Umbilical cord (tissue), 2 donors: ENCODE results near the gene DDX25. TPM values are rescaled to one million over a fixed set of nuclear protein-coding genes. Genes with fewer than 3 reads are reported as not detected.
A peak's percentile ranks its signal among the peaks of the same experiment; 100 is the strongest.

Source experiments
- DNase-seq: peaks from one replicate; pipeline ENCODE4 v3.0.0-alpha.2; 2015; ENCODE audit warnings: low spot score
- total RNA-seq: library from RNA; depleted of rRNA; stranded (reverse); fragments of >200 nt; gene quantifications from one replicate; pipeline ENCODE4 v1.2.3, GENCODE V29; 2014; ENCODE audit warnings: low replicate concordance; ENCODE audit not compliant: insufficient read depth

The DDX25 gene
- total RNA-seq, 1 donor from 2014 or later, result 2.2 TPM

DNA sequence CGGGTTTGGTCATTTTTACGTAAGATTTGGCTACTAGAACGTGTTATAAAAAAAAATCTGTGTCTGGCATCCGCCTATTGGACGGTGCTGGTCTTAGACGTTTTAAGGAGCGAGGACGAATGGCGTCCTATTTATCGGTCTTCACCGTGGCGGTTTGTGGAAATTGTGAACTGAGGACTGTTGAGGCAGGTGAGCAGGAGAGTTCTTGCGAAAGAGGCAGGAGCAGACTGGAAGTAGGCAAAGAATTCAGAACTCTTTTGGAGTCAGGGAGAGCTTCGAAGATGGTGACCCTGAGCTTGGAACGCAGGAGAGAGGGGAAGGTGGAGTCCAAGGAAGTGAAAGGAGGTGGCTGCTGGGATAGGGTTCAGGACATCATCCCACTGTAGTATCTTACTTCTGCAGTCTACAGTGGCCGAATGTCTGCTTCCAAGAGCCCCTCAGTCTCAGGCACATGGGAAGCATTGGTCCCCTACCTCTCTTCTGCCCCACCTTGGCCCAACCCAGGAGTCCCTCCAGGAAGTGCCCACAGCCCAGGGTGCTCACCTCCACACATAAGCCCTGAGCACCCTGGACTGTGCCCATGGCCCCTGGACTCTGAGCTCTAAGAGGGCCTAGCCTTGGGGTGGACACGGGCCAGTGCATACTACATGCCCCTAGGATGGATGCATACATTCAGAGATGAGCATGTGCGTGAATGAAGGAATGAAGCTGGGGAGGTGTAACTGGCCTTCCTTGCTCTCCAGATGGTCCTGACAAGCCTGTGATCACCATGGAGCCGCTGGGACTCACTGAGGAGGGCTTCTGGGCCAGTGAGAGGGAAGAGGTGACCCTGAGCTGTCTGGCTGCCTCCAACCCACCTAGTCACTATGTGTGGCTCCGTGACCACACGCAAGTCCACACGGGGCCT is 45.2 kb downstream of the DDX25 start:
- DNase-seq, result no peak

DNA sequence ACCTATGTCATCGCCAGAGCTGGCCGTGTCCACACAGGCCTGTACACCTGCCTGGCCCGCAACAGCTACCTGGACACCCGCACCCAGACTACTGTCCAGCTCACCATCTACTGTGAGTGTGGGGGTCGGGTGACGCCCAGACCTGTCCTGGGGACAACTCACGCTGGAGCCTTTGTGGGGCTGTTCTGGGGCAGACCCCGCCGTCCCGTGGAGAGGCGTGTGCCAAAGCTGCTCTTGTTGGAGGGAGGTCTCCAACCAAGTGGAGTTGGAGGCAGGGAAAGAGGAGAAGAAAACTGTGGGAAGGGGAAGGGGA is 45.8 kb downstream of the DDX25 start:
- no peak for DNase-seq

DNA sequence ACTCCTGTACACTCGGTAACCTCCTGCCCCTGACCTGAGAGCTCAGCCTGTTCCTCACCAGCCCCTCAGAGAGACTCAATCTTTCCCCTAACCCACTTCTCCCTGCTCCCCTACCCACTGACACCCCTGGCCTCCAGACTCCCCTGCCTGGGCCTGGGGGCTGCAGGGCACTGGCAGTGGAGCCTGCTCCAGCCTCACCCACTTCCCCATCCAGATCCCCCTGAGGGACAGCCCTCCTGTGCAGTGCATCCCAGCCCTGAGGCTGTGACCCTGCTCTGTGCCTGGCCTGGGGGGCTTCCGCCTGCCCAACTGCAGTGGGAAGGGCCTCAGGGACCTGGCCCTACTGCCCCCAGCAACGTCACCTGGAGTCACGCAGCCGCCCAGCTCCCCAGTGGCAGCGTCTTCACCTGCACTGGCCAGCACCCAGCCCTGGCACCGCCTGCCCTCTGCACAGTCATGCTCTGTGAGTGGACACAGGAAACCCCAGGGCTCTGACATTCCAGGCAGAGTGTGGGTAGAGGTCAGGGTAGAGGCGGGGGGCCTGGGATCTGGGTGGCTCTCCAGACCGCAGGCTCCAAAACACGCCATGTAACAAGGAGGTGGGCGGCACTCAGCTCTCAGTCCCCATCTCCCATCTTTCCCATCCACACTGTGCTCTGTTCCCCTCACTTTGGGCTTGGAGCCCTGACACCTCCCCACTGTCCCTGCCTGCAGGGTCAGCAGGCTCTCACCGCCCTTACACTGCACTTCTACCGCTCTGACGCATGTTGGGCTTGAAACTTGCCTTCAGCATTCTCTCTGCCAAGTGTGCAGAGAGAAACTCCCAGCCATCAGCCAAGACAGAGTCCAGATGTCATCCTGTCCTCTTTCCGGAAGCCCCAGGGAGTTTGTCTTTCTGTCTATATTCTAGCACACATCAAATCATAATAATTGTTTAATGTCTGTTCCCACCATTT is 46.7 kb downstream of the DDX25 start:
- peak; percentile 92 for DNase-seq

DNA sequence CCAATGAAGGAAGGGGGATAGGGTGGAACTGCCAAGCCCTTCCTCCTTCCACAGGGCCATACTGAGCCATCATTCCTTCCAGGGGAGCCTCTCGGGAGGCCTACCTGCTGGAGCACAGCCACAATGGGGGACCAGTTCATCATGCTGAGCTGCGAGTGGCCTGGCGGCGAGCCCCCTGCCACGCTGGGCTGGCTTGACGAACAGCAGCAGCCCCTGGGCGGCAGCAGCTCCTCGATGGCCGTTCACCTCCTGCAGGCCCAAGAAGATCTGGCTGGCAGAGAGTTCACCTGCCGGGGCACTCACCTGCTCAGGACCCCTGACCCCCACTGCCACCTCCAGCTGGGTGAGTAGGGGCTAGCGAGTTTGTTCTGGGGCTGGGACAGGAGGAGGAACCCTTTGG is 47.4 kb downstream of the DDX25 start:
- DNase-seq, result no peak

DNA sequence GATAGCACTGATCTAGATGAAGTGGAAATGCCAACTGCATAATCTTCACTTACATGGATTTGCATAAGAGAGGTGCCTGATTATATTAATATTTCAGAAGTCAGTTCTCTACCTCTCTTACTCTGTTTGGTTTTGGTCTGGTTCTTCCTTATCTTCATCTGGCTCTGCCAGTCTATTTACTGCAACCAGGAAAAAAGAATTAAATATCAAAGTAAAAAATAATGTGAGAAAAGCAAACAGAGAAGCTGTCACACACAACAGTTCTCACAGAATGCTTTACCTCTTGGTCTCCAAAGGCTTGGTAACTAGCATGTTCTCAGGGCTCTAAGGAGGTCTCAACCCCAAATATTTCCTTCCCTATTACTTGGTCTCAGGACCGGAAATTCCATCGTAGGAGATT is 48.3 kb downstream of the DDX25 start:
- DNase-seq, result no peak

DNA sequence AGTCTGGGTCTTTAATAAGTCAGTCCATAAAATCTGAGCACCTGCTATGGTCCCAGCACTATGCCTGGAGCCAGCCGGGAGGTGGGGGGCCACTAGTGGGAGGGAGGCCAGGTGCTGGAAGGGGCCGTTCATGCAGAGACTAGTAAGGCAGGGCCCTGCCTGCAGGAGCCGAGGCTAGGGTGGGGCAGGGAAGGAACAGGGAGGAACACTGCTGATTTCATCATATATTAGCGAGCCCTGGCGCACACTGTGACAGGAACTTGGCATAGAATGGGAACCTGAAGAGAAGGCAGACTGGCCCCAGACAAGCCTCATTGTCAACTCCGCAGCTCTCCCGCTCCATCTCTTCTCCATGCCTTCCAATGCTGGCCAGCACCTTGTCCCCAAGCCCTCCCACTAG is 48.7 kb downstream of the DDX25 start:
- DNase-seq, result peak; percentile 89

DNA sequence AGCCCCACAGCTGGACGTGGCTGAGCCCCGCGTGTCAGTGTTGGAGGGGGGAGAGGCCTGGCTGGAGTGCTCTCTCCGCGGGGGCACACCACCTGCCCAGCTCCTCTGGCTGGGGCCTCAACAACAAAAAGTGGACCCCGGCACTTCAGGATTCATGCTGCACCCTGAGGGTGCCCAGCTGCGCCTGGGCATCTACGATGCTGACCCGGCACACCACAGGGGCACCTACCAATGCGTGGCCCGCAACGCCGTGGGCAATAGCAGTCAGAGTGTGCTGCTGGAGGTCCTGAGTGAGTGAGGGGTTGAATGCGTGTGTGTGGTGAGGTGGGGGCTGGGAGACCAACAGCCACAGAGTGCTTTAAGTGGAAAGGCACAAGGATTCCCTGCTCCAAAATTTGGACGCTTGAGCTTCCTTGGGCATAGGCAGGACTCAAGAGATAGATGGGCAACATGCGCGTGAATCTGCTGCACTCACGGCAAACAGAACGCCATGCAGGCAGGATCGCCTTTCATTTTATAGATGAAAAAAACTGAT is 49.2 kb downstream of the DDX25 start:
- no peak for DNase-seq

DNA sequence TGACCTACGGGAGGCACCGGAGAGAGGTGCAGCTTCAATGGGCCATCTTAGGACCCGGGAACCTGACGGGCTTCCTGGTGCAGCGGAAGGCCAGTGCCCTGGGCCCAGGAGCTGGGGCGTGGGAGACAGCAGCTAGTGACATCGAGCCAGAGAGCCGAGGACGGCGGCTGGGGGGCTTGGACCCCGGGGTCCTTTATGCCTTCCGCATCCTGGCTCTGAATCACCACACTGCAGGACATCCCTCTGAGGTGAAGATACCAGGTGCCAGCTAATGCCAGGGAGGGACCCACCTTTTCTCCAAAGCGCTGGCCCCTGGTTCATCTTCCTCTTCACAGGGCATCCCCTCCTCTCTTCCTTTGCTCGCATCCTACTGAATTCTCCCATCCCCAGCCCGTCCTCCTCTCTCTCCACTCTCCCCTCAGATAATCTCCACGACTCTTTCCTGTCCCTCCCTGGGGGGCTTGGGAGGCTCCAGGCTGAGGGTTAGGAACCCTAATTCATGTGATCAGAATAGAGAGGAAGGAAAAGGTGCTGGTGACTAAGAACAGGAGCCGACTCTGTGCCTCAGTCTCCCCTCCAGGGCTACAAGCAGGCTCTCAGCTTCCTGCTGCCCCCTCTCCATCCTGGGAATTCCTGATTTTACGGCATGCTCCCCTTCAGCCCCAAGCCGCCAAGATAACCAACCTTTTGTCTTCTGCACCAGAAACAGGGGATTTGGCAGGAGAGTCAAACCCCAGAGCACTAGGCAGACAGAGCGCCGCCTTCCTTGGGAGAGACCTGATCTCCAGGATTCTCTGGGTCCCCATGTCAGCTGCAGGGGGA is 50.0 kb downstream of the DDX25 start:
- DNase-seq, result no peak

DNA sequence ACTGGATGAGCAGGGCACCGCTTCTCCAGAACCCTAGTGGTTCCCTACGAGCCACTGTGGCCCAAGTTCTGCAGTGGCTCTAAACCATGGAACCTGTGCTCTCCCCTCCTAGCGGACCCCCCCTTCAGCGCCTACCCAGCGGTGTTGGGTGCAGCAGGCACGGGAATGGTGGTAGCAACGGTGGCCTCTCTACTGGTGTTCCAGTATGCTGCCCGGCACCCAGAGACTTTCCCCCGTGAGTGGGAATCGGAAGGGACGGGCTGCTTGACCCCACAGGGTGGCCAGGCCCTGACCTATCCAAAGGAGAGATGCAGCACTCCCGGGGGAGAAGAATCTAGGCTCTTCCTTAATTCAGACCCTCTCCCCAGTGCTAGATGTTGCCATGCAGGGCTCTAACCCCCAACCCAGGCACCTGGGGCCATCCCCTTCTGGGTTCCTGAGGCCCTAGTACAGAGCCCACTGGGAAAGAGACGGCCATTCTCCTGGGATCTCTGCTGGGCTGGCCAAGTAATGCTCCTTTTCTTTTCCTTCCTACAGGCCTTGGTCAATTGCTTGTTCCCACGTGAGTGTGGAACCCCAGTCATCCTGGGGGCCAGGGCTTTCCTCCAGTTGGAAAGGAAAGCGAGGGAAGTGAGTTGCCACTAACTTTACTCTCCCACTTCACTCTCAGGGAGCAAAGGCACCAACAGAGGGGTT is 50.8 kb downstream of the DDX25 start:
- no peak for DNase-seq

DNA sequence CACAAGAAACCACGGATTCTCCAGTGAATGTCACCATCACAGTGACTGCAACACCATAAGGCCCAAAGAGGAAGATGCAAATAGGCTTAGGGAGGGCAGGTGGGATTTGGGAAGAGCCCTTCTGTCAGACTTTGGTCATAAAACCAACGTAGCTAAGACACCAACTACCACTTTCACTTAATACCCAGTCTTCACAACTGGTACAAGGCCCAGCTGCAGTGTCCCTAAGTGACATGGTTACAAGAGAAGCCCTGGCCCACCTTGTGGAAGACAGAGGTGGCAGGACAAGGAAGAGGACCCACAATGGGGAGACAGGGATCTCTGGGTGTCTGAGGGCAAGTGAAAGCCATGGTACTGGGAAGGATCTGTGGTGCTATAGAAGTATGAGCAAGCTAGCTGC is 51.5 kb downstream of the DDX25 start:
- DNase-seq, result no peak

DNA sequence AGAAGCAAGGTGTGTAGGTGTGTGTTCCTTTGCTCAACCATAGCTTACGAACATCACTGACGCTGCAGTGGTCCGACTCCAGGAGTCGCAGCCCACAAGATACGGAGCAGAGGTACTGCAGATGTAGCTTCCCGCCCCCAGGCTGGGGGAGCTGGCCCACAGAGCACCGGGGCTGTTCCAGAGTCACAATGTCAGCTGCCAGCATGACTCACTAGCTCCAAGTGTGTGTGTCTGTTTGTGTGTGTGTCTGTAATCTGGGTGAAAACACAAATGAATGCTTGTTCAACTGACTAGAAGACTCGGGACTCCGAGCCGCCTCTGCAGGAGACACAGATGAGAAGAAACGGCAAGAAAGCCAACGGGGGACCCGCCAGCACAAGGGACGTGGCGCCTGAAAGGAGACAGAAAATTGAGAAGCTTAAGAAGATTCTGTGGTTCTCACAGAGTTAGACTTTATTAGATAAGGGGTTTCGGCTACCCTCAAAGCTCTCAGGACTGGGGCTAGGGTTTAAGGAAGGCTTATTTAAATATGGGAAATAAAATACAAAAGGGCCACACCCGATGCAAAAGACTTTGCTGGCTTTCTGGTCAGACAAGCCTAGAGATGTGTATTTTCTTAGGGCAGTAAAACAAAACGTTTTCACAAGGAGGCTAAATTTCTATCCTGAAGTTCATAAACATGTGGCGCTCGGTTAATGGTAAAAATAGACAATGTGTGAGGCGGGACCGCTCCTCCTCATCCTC is 52.3 kb downstream of the DDX25 start:
- DNase-seq, result peak; percentile 79

DNA sequence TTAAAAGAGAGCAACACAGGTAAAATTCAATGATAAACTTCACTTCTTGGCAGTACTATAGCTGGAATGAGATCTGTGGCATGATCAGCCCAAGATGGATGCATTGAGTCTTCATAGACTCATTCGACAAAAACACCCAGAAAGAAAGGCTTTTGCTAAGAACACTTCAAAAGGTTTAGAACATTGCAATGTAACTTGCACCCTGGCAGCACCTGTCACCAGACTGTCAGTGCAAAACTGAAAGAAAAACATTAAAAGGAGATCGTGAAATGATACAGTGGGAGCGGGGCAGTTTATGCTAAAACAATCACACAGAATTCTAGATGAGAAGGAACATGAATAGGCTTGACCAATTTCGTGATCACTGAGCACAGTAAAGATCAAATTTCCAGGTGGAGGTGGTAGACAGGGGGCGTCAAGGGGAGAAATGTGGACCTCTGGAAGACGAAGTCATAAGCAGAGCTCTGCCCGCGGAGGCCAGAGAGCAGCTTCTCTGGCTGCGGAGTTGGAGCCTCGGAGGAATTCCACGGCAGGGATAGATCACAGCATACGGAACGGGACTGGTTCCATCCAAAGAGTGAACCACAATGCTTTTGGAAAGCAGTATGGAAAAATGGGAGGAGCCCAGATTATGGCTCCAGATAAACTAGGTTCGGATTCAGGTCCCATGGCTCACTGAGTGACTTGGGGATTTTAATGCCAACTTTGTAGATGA is 53.5 kb downstream of the DDX25 start:
- DNase-seq, result peak; percentile 20

DNA sequence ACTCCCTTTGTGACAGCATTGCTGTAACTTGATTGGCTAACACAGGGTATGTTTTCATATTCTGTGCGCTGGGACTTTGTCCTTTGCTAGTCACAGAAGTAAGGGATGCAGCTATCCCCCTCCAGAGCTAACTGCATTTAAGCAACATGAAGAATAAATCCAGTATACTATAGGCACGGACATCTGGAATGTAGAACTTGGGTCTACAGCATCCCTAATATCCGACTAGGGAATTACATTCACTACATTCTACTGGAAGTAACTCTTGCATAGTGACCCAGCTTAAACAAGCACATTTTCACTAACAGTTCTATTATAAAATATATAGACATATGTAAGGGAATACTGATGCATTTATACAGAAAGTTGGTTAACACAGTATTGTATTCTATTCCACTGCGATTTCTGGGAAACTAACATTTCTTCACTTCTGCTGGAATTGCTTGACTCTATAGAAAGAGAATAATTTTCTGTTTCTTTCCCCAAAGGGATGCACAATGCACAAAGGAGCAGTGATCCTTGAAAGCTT is 54.6 kb downstream of the DDX25 start:
- no peak for DNase-seq

DNA sequence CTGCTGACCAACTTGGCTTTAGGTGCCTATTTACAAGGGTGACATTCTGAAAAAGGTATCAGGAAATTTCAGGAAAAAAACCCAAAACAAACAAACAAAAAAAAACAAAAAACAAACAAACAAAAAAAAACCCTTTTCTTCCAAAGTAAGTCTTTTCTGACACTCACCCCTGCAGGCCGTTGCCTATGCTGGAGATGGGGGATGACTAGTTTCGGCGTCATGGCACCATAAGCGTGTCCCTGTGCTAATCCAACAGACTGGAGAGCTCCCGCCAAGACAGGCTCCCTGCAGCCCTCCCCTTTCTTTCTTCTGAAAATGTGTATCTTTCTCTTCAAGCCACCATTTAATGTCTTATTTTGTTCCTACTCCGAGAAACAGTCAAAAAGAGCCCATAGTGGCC is 55.2 kb downstream of the DDX25 start:
- no peak for DNase-seq

DNA sequence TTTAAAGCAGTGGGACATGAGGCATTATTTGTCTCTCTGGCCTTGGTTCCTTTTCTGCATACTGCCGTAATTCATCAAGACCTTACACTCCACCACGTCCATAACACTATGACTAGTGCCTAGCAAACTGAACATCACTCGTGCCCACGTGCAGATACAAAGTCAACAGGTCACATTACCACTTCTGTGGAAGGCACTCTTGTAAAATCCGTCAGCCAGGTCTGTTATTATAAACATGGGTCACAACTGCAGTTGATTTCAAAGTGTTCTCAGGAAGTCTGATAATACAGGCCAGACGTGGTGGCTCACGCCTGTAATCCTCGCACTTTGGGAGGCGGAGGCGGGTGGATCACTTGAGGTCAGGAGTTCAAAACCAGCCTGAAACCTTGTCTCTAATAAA is 55.6 kb downstream of the DDX25 start:
- DNase-seq, result no peak

DNA sequence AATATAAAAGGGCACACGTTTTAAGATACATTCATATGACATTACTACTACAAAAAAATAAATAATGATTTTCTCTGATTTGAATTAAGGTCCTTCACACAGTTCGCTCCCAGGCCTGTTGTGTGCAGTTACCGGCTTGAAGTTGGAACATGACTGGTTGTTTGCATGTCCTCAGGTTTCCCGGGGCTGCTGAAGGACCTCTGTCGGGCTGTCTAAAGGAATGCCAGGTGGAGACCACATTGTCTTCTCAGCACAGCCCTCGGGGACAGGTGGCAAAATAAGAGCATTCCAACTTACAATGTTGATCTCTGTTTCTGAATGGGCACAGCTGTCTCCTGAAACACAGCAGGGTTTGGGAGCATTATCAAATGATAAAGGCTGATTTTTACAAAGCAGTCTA is 56.5 kb downstream of the DDX25 start:
- no peak for DNase-seq

DNA sequence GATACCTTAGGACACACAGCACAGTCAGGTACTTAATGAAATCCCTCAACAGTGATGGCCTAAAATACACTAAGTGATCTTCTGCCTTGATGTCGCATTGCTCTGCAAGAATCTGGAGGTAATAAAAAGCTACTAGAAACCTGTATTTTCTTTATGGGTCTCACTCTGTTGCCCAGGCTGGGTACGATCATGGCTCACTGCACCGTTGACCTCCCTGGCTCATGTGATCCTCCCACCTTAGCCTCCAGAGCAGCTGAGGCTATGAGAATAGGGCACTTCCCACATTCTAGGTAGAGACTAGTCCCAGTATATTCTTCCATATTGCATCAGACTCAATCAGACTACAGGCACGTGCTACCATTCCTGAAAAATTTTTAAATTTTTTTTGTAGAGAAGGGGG is 63.2 kb downstream of the DDX25 start:
- DNase-seq, result no peak

DNA sequence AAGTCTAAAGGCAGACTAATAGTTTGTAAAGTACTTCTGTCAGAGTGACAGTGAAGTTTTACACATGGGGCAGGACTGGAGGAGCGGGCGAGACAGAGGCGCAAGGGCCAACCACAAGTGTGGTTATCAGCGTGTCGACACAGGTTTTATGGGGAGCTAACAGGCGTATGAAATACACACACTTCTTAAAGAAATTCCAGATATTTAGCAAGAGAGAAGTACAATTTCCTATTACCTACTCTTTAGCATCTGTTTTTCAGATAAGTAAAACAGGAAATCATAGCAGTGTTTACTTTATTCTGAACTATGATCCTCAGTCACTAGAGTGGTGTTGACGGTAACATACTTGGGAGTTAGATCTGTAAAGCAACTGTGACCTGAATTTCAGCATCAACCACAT is 64.0 kb downstream of the DDX25 start:
- peak; percentile 70 for DNase-seq

DNA sequence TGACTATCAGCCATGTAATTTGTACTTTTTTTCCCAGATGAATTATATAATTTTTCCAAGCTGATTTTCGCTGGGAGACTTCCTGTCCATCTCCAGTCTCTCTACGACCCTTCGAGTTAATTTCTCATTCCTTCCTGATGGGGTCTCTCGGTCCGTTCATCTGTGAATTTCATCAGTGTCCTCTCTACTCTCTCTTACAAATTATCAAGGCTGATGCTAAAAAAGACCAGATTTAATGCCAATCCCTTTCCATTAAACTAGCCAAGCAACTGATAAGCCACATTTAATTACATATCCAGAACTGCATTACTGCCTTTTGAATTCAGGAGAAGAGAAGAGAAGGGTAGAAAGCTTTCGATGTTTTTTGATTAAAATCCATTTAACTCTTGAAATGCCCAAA is 67.3 kb downstream of the DDX25 start:
- no peak for DNase-seq
